ENCODE results near the gene MOB3B. TPM values are rescaled to one million over a fixed set of nuclear protein-coding genes. Genes with fewer than 3 reads are reported as not detected.

Gene MOB3B
- total RNA-seq, 1 donor from 2014 or later = 19.3 TPM

GRCh38 chr9:27391040-27391895, 138.3 kb downstream of the MOB3B start:
- no peak for DNase-seq (ENCODE audit: low spot score)

- no peak for DNase-seq (ENCODE audit: low spot score)
These were observed 141.5 kb downstream of the MOB3B start for GRCh38 chr9:27388150-27388549.

- no peak for DNase-seq (ENCODE audit: low spot score)
These were observed 141.9 kb downstream of the MOB3B start for GRCh38 chr9:27387722-27388121.

- no peak for DNase-seq (ENCODE audit: low spot score)
These were observed 143.0 kb downstream of the MOB3B start for GRCh38 chr9:27386571-27387091.

GRCh38 chr9:27385606-27386322, 143.8 kb downstream of the MOB3B start:
- peak; percentile 84 for DNase-seq (ENCODE audit: low spot score)

- DNase-seq (ENCODE audit: low spot score) = no peak
These were observed 145.2 kb downstream of the MOB3B start for GRCh38 chr9:27384262-27385014.

GRCh38 chr9:27383524-27383923, 146.1 kb downstream of the MOB3B start:
- no peak for DNase-seq (ENCODE audit: low spot score)

GRCh38 chr9:27382975-27383374, 146.6 kb downstream of the MOB3B start:
- no peak for DNase-seq (ENCODE audit: low spot score)

- DNase-seq (ENCODE audit: low spot score) = peak; percentile 62
These were observed 147.3 kb downstream of the MOB3B start for GRCh38 chr9:27382308-27382707.

GRCh38 chr9:27379311-27380251, 150.0 kb downstream of the MOB3B start:
- peak; percentile 51 for DNase-seq (ENCODE audit: low spot score)

- DNase-seq (ENCODE audit: low spot score) = no peak
These were observed 151.7 kb downstream of the MOB3B start for GRCh38 chr9:27377811-27378456.

GRCh38 chr9:27377147-27377807, 152.3 kb downstream of the MOB3B start:
- no peak for DNase-seq (ENCODE audit: low spot score)

- no peak for DNase-seq (ENCODE audit: low spot score)
These were observed 155.8 kb downstream of the MOB3B start for GRCh38 chr9:27373851-27374250.

- no peak for DNase-seq (ENCODE audit: low spot score)
These were observed 157.0 kb downstream of the MOB3B start for GRCh38 chr9:27372615-27373014.

GRCh38 chr9:27371382-27371781, 158.2 kb downstream of the MOB3B start:
- DNase-seq (ENCODE audit: low spot score) = peak; percentile 75

GRCh38 chr9:27369591-27369990, 160.0 kb downstream of the MOB3B start:
- no peak for DNase-seq (ENCODE audit: low spot score)

GRCh38 chr9:27368316-27368985, 161.2 kb downstream of the MOB3B start:
- no peak for DNase-seq (ENCODE audit: low spot score)

GRCh38 chr9:27367921-27368315, 161.7 kb downstream of the MOB3B start:
- DNase-seq (ENCODE audit: low spot score) = no peak

GRCh38 chr9:27367175-27367798, 162.3 kb downstream of the MOB3B start:
- no peak for DNase-seq (ENCODE audit: low spot score)
